Measurements from ENCODE around the gene TMC1. TPM values are rescaled to one million over a fixed set of nuclear protein-coding genes. Genes with fewer than 3 reads are reported as not detected.
A peak's percentile ranks its signal among the peaks of the same experiment; 100 is the strongest.
"Not testable (repeated sequence)": the region's sequence is repeated elsewhere in the genome, so short reads cannot be mapped to it uniquely, and the experiment has no call there.

TMC1 gene
- total and polyA plus RNA-seq, 7 donors: 0.05 to 2.6 (median 0.21) TPM; not detected in 3

DNA sequence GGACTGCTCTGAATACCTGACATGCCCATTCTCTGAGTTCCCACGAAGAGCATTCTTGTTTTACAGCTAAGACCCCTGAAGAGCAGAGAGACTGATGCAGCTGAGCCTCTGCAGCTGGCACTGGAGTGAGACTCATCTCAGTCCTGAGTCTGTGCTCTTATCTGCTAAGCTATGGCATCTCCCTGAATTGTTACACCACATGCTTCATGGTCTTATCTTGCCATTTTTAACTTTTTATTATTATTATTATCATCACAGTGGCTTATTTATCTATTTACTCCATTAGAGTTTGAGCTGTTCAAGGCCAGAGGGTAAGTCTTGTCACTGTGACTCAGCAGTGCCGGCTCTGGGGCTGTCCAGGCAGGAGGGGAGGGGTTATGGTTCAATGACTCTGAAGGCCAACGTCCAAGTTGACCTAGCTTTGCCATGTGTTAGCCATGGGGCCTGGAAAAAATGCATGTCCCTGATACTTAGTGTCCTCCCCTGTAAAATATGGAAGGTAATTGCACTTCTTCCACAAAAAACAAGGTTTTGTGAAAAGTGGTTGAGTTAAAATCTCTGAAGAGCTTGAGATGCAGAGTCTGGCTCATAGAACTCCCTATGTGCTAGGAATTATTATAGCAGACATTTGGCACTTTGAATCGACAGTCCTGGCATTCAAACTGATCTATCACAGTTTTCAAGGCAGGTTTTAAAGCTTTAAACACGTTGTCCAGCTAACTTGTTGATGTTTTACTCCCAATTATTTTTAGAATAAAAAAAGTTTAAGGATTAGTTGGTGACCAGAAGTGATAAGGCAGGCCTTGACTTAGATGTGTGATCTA lies 336.9 kb downstream of the TMC1 start:
- intact Hi-C loops (cut with DNase I): loop anchor here in 1 of 2 donors (1.0 kb wide), 1 partner anchor 165 kb away; no protein-coding TSS in a partner anchor
- peak in 1 of 2 donors; percentile 24 for DNase-seq
- no peaks in the 10 kb centered on the region for H3K27me3 ChIP-seq (ENCODE audit: insufficient read depth in 3 of 3, low read length in 2 of 3)
- no peaks in the 10 kb centered on the region for H3K36me3 ChIP-seq (ENCODE audit: insufficient read depth in 1 of 2, low read depth in 1 of 2)
- no peak overlapping the region for H3K4me3 ChIP-seq
- WGBS, 3 donors: 11 to 22% (median 13%) methylated on average over 5 of the region's 5 CpGs
- no peaks in the 10 kb centered on the region for H3K9me3 ChIP-seq
- H3K27ac ChIP-seq: no peak overlapping the region
- peak in 3 of 4 donors; percentile 62 to 66 (median 62) for ATAC-seq
- peaks cover 21% of the 10 kb centered on the region for H3K4me1 ChIP-seq
- TF ChIP-seq, protein P1, sequence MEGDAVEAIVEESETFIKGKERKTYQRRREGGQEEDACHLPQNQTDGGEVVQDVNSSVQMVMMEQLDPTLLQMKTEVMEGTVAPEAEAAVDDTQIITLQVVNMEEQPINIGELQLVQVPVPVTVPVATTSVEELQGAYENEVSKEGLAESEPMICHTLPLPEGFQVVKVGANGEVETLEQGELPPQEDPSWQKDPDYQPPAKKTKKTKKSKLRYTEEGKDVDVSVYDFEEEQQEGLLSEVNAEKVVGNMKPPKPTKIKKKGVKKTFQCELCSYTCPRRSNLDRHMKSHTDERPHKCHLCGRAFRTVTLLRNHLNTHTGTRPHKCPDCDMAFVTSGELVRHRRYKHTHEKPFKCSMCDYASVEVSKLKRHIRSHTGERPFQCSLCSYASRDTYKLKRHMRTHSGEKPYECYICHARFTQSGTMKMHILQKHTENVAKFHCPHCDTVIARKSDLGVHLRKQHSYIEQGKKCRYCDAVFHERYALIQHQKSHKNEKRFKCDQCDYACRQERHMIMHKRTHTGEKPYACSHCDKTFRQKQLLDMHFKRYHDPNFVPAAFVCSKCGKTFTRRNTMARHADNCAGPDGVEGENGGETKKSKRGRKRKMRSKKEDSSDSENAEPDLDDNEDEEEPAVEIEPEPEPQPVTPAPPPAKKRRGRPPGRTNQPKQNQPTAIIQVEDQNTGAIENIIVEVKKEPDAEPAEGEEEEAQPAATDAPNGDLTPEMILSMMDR (IDR thresholded peaks at IDR 0.05): no peak

- H3K27me3 ChIP-seq (ENCODE audit: insufficient read depth in 3 of 3, low read length in 2 of 3); DNase-seq; H3K27ac ChIP-seq; H3K4me3 ChIP-seq; intact Hi-C loops (cut with DNase I); H3K36me3 ChIP-seq (ENCODE audit: insufficient read depth in 1 of 2, low read depth in 1 of 2); ATAC-seq; H3K9me3 ChIP-seq: not testable (repeated sequence)
- H3K4me1 ChIP-seq: peaks cover 11% of the 10 kb centered on the region
- 92 to 96% (median 94%) methylated on average over 7 of the region's 7 CpGs for WGBS, 3 donors
Observed at GRCh38 chr9:72862788-72863187, 341.4 kb downstream of the TMC1 start.

GRCh38 chr9:72863456-72864094 lies 342.2 kb downstream of the TMC1 start:
- DNase-seq (no peak), ATAC-seq (no peak)
- no peak overlapping the region for H3K27ac ChIP-seq
- intact Hi-C loops (cut with DNase I): no loop called here
- H3K27me3 ChIP-seq (ENCODE audit: insufficient read depth in 3 of 3, low read length in 2 of 3): no peaks in the 10 kb centered on the region
- no peak overlapping the region for H3K4me3 ChIP-seq
- 61 to 67% (median 63%) methylated on average over 4 of the region's 4 CpGs for WGBS, 3 donors
- TF ChIP-seq, protein P1 (IDR thresholded peaks at IDR 0.05): no peak
- H3K4me1 ChIP-seq: peaks cover 3% of the 10 kb centered on the region
- H3K9me3 ChIP-seq: no peaks in the 10 kb centered on the region
- H3K36me3 ChIP-seq (ENCODE audit: insufficient read depth in 1 of 2, low read depth in 1 of 2): no peaks in the 10 kb centered on the region

DNA sequence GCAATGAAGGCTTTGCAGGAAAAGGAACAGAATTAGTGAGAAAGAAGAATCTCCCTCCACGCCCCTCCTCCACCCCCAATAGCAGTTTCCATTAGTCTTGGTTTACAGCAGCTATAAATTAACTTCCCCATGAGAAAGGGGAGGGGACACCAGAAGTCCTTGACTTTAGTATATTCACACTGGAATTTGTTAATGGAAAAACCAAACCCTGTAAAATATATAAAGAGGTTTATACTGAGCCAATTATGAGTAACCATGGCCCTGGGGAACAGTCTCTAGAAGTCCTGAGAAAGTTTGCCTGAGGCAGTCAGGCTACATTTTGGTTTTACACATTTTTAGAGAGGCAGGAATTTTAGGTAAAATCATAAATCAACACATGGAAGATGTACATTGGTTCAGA lies 342.9 kb downstream of the TMC1 start:
- H3K9me3 ChIP-seq: no peaks in the 10 kb centered on the region
- TF ChIP-seq, protein P1 (IDR thresholded peaks at IDR 0.05): no peak
- DNase-seq: no peak
- intact Hi-C loops (cut with DNase I): no loop called here
- H3K4me1 ChIP-seq: no peaks in the 10 kb centered on the region
- no peaks in the 10 kb centered on the region for H3K27me3 ChIP-seq (ENCODE audit: insufficient read depth in 3 of 3, low read length in 2 of 3)
- 91 to 98% (median 93%) methylated on average over 1 of the region's 1 CpG for WGBS, 3 donors
- no peak for ATAC-seq
- H3K27ac ChIP-seq: no peak overlapping the region
- no peaks in the 10 kb centered on the region for H3K36me3 ChIP-seq (ENCODE audit: insufficient read depth in 1 of 2, low read depth in 1 of 2)
- no peak overlapping the region for H3K4me3 ChIP-seq

DNA sequence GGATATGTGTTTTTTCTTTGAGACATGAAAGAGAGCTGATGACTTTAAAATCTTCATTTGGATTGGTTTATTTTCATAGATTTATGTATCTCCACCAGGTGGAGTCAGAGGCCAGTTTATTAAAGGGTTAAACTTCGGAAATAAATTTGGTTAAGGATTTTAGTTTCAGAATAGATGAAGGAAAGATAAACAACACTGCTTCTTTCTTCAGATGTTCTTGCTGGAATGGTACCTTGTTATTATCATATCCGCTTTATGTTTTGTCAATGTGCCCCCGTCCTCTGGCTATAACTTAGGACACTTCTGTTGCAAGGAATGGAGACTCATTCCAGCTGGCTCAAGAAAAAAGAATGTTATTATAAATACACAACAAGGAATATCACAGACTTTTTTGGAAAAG lies 350.3 kb downstream of the TMC1 start:
- Histone ChIP-seq H3K36me3 (ENCODE audit: insufficient read depth in 1 of 2, low read depth in 1 of 2) (no peaks in the 10 kb centered on the region), H3K4me1 (peaks cover 8% of the 10 kb centered on the region), H3K27me3 (ENCODE audit: insufficient read depth in 3 of 3, low read length in 2 of 3) (no peaks in the 10 kb centered on the region), H3K27ac (no peak overlapping the region), H3K9me3 (no peaks in the 10 kb centered on the region), H3K4me3 (peak overlapping the region; percentile 40)
- TF ChIP-seq, protein P1 (IDR thresholded peaks at IDR 0.05): peak; percentile 60
- intact Hi-C loops (cut with DNase I): loop anchor here (1.0 to 10.0 kb wide), 5 partner anchors 156 to 313 kb away; no protein-coding TSS in a partner anchor
- DNase-seq: no peak
- ATAC-seq: peak in 2 of 4 donors; percentile 51 to 76
- 24 to 46% (median 30%) methylated on average over 3 of the region's 3 CpGs for WGBS, 3 donors
